Stimulated activated CD4-positive, alpha-beta T cell treated with anti-CD3 and anti-CD28 coated beads, Interleukin-12 subunit alpha, Interleukin-12 subunit beta, amount 100 ng/mL, for 4 hours (primary cell): Measurements from ENCODE around the gene KPNA5.
A peak's percentile ranks its signal among the peaks of the same experiment; 100 is the strongest.
"Not testable (repeated sequence)": the region's sequence is repeated elsewhere in the genome, so short reads cannot be mapped to it uniquely, and the experiment has no call there.

Experiments
- DNase-seq: peaks from one replicate; pipeline ENCODE4 v3.0.0-alpha.2; 2020

KPNA5 gene

GRCh38 chr6:116680880-116681672 is at the start of gene KPNA5:
Gene KPNA5 (plus strand): TSS chr6:116681211. CDS start chr6:116681335, 124 bp downstream.
- DNase-seq = peak; percentile 87

- DNase-seq = no peak
These were observed 49.5 kb upstream of the KPNA5 start for GRCh38 chr6:116631379-116631990.

- no peak for DNase-seq
These were observed 47.3 kb upstream of the KPNA5 start for GRCh38 chr6:116633685-116634084.

- no peak for DNase-seq
These were observed 32.9 kb upstream of the KPNA5 start for GRCh38 chr6:116648156-116648555.

GRCh38 chr6:116649129-116649528 is 31.9 kb upstream of the KPNA5 start:
- no peak for DNase-seq

DNA sequence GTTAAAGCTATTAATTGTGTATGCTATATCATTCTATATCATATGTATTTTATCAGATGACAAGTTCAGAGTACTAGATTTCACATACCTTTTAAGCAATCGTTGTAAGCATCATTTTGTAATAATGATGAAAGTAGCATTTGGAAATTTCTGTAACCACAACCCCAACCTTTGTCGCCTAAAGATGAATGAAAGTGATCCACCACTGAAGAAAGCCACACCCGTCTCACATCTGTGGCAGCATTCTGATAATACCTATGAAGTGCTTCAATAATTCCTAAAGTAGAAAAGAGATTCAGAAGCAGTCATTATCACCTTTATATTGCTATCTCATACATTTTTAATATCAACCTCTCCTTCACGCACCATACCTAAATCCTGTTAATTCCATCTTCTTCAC is 29.1 kb upstream of the KPNA5 start:
- DNase-seq = no peak

DNA sequence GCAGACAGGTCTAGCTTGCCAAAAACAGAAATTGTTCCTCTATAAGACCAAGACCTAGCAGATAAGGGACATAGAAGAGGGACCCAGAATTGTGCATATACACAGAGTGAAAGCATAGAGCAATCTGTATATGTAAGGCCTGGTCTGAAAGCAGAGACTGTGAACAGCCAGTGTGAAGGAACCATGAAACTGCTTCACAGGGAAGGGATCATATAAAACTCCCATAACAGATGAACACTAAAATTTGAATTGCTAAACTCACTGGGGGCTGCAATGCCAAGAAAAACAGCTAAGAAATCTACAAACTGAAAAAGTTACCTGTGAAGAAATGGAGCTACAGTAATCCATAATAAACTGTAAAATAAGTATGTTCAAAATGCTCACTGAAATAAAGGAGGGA is 19.4 kb upstream of the KPNA5 start:
- DNase-seq = no peak

DNA sequence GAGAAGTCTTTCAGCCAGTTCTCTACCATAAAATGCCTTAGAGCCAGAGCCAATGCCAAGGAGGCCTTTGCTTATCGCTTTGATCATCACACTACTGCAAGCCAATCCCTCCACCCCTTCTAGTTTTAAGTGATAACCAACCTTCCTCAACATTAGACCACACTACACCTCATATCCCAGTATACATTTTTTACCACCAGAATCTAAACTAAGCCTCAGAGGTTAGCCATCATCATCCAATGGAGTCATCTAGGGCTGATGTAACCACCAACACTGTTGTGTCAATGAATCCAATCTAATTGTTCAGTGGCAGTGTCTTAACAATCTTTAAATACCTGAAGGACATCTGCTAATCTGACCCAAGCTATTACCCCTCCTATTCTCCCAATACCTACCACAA is 18.8 kb upstream of the KPNA5 start:
- DNase-seq = no peak

DNA sequence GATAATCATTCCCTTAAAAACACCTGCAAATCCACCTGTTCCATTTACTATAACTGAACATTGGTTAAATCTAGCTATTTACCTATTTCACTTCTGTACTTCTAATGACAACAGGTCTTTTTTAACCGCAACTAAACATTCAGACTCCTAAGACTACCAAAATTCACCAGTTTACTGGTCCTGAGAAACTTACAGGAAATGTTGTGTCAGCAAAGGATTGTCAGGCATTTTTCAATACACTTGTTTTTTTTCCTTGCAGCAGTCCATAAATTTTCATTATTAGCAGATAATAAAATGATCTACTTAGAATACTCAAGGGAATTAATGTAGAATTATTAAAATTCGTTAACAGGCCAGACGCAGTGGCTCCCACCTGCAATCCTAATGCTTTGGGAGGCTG is 17.7 kb upstream of the KPNA5 start:
- no peak for DNase-seq

DNA sequence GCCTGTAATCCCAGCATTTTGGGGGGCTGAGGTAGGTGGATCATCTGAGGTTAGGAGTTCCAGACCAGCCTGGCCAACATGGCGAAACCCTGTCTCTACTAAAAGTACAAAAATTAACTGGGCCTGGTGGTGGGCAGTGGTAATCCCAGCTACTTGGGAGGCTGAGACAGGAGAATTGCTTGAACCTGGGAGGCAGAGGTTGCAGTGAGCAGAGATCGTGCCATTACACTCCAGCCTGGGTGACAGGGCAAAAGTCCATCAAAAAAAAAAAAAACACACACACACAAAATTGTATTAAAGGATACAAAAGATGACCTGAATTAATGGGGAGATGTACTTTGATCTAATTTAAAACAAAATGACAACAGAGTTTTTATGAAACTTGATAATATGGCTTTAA is 16.8 kb upstream of the KPNA5 start:
- DNase-seq = not testable (repeated sequence)

DNA sequence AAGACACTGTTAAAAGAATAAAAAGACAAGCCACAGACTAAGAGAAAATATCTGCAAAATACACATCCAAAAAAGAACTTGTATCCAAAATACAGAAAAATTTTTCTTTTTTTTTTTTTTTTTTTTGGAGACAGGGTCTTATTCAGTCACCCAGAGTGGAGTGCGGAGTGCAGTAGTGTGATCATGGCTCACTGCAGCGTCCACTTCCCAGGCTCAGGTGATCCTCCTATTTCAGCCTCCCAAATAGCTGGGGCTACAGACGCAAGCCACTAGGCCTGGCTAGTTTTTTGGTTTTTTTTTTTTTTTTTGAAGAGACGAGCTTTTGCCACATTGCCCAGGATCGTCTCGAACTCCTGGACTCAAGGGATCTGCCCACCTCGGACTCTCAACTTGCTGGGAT is 15.5 kb upstream of the KPNA5 start:
- DNase-seq = no peak

DNA sequence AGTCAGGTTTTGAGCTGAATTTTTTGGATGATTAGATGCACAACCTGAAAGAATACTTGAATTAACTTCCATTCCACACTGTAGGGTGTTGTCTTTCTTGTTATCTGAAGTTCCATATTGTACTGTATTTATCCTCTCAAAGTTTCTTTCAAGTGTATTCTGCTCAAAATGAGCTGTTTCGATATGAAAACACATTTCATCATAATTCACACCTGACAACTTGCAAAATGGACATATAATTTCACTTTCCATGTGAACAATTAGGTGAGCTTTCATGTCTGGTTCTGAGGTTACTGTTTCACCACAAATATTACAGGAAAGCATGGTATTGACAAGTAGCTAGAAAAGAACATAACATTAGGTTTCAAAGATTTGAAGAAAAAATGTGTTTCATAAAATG is 14.1 kb upstream of the KPNA5 start:
- no peak for DNase-seq

- no peak for DNase-seq
These were observed 13.4 kb upstream of the KPNA5 start for GRCh38 chr6:116667623-116668022.

- DNase-seq = no peak
These were observed 8.7 kb upstream of the KPNA5 start for GRCh38 chr6:116672306-116672705.

DNA sequence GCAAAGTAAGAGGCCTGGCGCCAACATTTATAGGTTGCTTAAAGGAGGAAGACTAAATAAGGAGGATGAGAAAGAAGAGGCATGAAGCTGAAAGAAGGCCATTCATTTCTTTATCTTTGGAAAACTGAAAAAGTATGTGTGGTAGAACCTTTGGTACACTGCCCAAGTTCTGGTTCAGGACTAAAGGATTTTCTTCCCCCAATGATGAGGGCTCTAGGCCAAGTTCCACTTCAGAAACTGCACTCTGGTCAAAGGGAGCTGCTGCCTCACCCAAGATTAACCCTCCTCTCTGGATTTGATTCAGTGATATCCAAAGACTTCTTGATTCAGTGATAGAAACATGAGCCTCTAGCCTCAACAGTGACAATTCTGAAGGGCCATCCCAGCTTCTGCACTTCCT is 5.0 kb upstream of the KPNA5 start:
- no peak for DNase-seq

DNA sequence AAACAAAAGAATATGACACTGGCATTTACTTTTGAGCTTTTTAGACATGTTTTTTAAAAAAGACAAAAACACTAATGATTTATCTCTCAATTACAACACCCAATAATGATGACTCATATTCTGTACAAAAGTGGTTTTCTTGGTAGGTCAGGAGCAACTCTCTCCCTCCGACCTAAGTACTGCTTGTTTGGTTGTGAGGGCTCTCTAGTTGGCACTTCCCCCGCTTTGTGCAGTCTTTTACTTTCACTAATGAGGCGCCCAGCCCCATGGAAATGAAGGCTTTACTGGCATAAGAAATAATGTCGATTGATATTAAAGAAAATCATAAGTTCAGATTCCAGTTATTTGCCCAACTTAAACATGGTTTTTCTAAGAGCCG is 1.3 kb downstream of the KPNA5 start:
- no peak for DNase-seq

- no peak for DNase-seq
These were observed 4.5 kb downstream of the KPNA5 start for GRCh38 chr6:116685437-116685993.

- not testable (repeated sequence) for DNase-seq
These were observed 5.6 kb downstream of the KPNA5 start for GRCh38 chr6:116686475-116687101.

DNA sequence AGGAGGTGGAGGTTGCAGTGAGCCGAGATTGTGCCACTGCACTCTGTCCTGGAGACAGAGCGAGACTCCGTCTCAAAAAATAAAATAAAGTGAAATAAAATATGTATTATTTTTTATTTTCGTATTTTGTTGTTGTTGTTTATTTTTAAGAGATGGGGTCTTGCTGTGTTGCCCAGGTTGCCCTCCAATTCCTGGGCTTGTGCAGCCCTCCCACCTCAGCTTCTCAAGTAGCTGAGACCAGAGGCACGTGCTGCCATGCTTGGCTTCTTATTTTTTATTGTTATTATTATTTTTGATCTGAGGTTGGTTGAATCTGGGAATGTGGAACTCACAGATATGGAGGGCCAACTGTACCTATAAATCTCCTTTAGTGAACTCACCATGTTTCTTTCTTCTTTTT is 10.1 kb downstream of the KPNA5 start:
- DNase-seq = no peak

- DNase-seq = not testable (repeated sequence)
These were observed 11.9 kb downstream of the KPNA5 start for GRCh38 chr6:116692873-116693272.

DNA sequence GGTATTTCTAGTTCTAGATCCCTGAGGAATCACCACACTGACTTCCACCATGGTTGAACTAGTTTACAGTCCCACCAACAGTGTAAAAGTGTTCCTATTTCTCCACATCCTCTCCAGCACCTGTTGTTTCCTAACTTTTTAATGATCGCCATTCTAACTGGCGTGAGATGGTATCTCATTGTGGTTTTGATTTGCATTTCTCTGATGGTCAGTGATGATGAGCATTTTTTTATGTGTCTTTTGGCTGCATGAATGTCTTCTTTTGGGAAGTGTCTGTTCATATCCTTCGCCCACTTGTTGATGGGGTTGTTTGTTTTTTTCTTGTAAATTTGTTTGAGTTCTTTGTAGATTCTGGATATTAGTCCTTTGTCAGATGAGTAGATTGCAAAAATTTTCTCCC is 12.3 kb downstream of the KPNA5 start:
- not testable (repeated sequence) for DNase-seq

DNA sequence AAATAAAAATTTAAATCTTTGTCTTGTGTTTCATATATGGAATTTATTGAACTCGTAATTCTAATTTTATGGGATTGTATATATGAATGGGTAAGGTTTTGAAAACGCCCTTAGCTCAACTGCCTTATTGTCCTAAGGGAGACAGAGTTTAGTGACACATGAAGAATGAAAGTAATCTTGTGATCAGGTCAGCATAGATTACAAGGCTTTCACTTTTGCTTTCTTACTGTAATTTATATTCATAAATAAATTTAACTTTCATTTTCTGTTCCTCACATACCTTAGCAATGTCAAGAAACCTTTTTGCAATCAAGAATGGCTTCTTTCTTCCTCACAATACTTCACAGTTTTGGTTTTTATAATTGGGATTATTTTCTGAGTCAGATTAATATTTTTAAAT is 14.4 kb downstream of the KPNA5 start:
- no peak for DNase-seq

- DNase-seq = no peak
These were observed 16.5 kb downstream of the KPNA5 start for GRCh38 chr6:116697480-116697879.

GRCh38 chr6:116703888-116704287 is 22.9 kb downstream of the KPNA5 start:
- not testable (repeated sequence) for DNase-seq
